ENCODE data around the gene SDC1. TPM values are rescaled to one million over a fixed set of nuclear protein-coding genes. Genes with fewer than 3 reads are reported as not detected.
"Not testable (repeated sequence)": the region's sequence is repeated elsewhere in the genome, so short reads cannot be mapped to it uniquely, and the experiment has no call there.

SDC1 gene
- polyA plus RNA-seq, 4 donors = 36.9 to 89.9 (median 58.3) TPM

GRCh38 chr2:20234597-20234996 lies 9.7 kb upstream of the SDC1 start:
- H3K4me1 ChIP-seq (ENCODE audit: control insufficient read depth in 3 of 3, insufficient read depth in 2 of 3, low read depth in 1 of 3, low read length in 2 of 3); H3K9me3 ChIP-seq (ENCODE audit: control insufficient read depth in 2 of 2, insufficient read depth in 1 of 2, low read depth in 1 of 2, low read length in 1 of 2); DNase-seq; H3K27me3 ChIP-seq (ENCODE audit: control insufficient read depth in 3 of 3, insufficient read depth in 3 of 3, low read length in 3 of 3); H3K36me3 ChIP-seq (ENCODE audit: control insufficient read depth in 3 of 3, insufficient read depth in 2 of 3, low read depth in 1 of 3, low read length in 3 of 3); H3K4me3 ChIP-seq (ENCODE audit: low read depth in 1 of 3, low read length in 3 of 3); H3K27ac ChIP-seq (ENCODE audit: low read depth in 1 of 3, low read length in 2 of 3); FAIRE-seq: not testable (repeated sequence)
- 69 to 81% (median 76%) methylated on average over 2 of the region's 2 CpGs for WGBS, 3 donors

DNA sequence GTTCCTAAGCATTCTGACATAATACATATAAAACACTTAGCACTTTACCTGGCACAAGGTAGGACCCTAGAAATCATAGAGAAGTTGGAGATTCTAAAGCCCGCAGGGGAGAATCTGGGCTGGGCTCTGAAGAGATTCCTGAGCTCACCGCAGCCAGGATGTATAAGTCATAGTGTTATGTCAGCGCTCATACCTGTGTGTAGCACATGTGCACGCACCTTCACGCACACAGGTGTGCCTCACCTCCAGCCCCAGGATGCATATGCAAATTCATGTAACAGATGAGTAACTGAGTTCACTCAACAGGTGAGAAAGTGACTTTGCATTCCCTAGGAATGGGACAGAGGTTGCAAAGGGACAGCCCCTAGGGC lies 7.9 kb upstream of the SDC1 start:
- 90 to 95% (median 91%) methylated on average over 5 of the region's 5 CpGs for WGBS, 3 donors
- FAIRE-seq (no peak), DNase-seq (no peak)

GRCh38 chr2:20231598-20232026 lies 6.7 kb upstream of the SDC1 start:
- no peaks in the 10 kb centered on the region for H3K36me3 ChIP-seq (ENCODE audit: control insufficient read depth in 3 of 3, insufficient read depth in 2 of 3, low read depth in 1 of 3, low read length in 3 of 3)
- no peak overlapping the region for H3K4me3 ChIP-seq (ENCODE audit: low read depth in 1 of 3, low read length in 3 of 3)
- no peaks in the 10 kb centered on the region for H3K27me3 ChIP-seq (ENCODE audit: control insufficient read depth in 3 of 3, insufficient read depth in 3 of 3, low read length in 3 of 3)
- FAIRE-seq = no peak
- no peaks in the 10 kb centered on the region for H3K9me3 ChIP-seq (ENCODE audit: control insufficient read depth in 2 of 2, insufficient read depth in 1 of 2, low read depth in 1 of 2, low read length in 1 of 2)
- peak overlapping the region in 2 of 3 donors; percentile 84 to 87 for H3K27ac ChIP-seq (ENCODE audit: low read depth in 1 of 3, low read length in 2 of 3)
- WGBS, 3 donors = 11 to 54% (median 28%) methylated on average over 6 of the region's 6 CpGs
- peak; percentile 63 to 97 for DNase-seq
- H3K4me1 ChIP-seq (ENCODE audit: control insufficient read depth in 3 of 3, insufficient read depth in 2 of 3, low read depth in 1 of 3, low read length in 2 of 3) = no peaks in the 10 kb centered on the region

More for the DNA sequence above, 7.9 kb upstream of the SDC1 start:
- H3K36me3 ChIP-seq (ENCODE audit: control insufficient read depth in 3 of 3, insufficient read depth in 2 of 3, low read depth in 1 of 3, low read length in 3 of 3) = no peaks in the 10 kb centered on the region
- H3K27me3 ChIP-seq (ENCODE audit: control insufficient read depth in 3 of 3, insufficient read depth in 3 of 3, low read length in 3 of 3) = no peaks in the 10 kb centered on the region
- peak overlapping the region in 1 of 3 donors; percentile 31 for H3K27ac ChIP-seq (ENCODE audit: low read depth in 1 of 3, low read length in 2 of 3)
- no peak overlapping the region for H3K4me3 ChIP-seq (ENCODE audit: low read depth in 1 of 3, low read length in 3 of 3)
- H3K4me1 ChIP-seq (ENCODE audit: control insufficient read depth in 3 of 3, insufficient read depth in 2 of 3, low read depth in 1 of 3, low read length in 2 of 3) = no peaks in the 10 kb centered on the region
- peaks cover 0 to under 1% of the 10 kb centered on the region in 2 donors for H3K9me3 ChIP-seq (ENCODE audit: control insufficient read depth in 2 of 2, insufficient read depth in 1 of 2, low read depth in 1 of 2, low read length in 1 of 2)

DNA sequence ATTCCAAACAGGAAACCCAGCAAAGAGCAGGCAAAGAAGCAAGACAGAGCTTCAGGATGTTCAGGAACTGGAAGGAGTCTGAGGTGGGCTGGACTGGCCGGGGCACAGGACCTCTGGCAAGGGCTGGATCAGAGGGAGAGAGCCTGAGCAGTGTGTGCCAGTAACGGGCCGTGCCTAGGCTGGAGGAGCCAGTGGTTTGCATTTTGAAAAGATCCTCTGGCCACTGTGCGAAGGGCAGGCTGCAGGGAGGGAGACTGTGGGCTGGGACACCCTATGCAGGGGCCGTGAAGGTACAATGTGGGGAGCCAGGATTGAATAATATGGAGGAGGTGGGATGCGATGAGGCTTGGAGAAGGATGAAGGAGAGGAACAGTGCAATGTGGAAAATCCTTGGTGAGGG lies 6.2 kb upstream of the SDC1 start:
- Histone ChIP-seq H3K9me3 (ENCODE audit: control insufficient read depth in 2 of 2, insufficient read depth in 1 of 2, low read depth in 1 of 2, low read length in 1 of 2) (no peaks in the 10 kb centered on the region), H3K27me3 (ENCODE audit: control insufficient read depth in 3 of 3, insufficient read depth in 3 of 3, low read length in 3 of 3) (no peaks in the 10 kb centered on the region), H3K4me1 (ENCODE audit: control insufficient read depth in 3 of 3, insufficient read depth in 2 of 3, low read depth in 1 of 3, low read length in 2 of 3) (peaks cover 0 to 4% (median 0%) of the 10 kb centered on the region in 3 donors), H3K36me3 (ENCODE audit: control insufficient read depth in 3 of 3, insufficient read depth in 2 of 3, low read depth in 1 of 3, low read length in 3 of 3) (no peaks in the 10 kb centered on the region), H3K27ac (ENCODE audit: low read depth in 1 of 3, low read length in 2 of 3) (peak overlapping the region in 2 of 3 donors; percentile 84 to 87), H3K4me3 (ENCODE audit: low read depth in 1 of 3, low read length in 3 of 3) (no peak overlapping the region)
- no peak for FAIRE-seq
- 42 to 77% (median 44%) methylated on average over 6 of the region's 6 CpGs for WGBS, 3 donors
- no peak for DNase-seq

GRCh38 chr2:20230114-20230425 lies 5.1 kb upstream of the SDC1 start:
- WGBS, 3 donors = 85 to 95% (median 85%) methylated on average over 4 of the region's 4 CpGs
- Histone ChIP-seq H3K27ac (ENCODE audit: low read depth in 1 of 3, low read length in 2 of 3) (no peak overlapping the region), H3K36me3 (ENCODE audit: control insufficient read depth in 3 of 3, insufficient read depth in 2 of 3, low read depth in 1 of 3, low read length in 3 of 3) (no peaks in the 10 kb centered on the region), H3K4me1 (ENCODE audit: control insufficient read depth in 3 of 3, insufficient read depth in 2 of 3, low read depth in 1 of 3, low read length in 2 of 3) (peaks cover 0 to 11% (median 0%) of the 10 kb centered on the region in 3 donors), H3K27me3 (ENCODE audit: control insufficient read depth in 3 of 3, insufficient read depth in 3 of 3, low read length in 3 of 3) (no peaks in the 10 kb centered on the region), H3K4me3 (ENCODE audit: low read depth in 1 of 3, low read length in 3 of 3) (no peak overlapping the region), H3K9me3 (ENCODE audit: control insufficient read depth in 2 of 2, insufficient read depth in 1 of 2, low read depth in 1 of 2, low read length in 1 of 2) (no peaks in the 10 kb centered on the region)
- DNase-seq (no peak), FAIRE-seq (no peak)

GRCh38 chr2:20229322-20230113 lies 4.6 kb upstream of the SDC1 start:
- Histone ChIP-seq H3K36me3 (ENCODE audit: control insufficient read depth in 3 of 3, insufficient read depth in 2 of 3, low read depth in 1 of 3, low read length in 3 of 3) (no peaks in the 10 kb centered on the region), H3K4me1 (ENCODE audit: control insufficient read depth in 3 of 3, insufficient read depth in 2 of 3, low read depth in 1 of 3, low read length in 2 of 3) (peaks cover 0 to 11% (median 0%) of the 10 kb centered on the region in 3 donors), H3K27me3 (ENCODE audit: control insufficient read depth in 3 of 3, insufficient read depth in 3 of 3, low read length in 3 of 3) (no peaks in the 10 kb centered on the region), H3K27ac (ENCODE audit: low read depth in 1 of 3, low read length in 2 of 3) (no peak overlapping the region), H3K9me3 (ENCODE audit: control insufficient read depth in 2 of 2, insufficient read depth in 1 of 2, low read depth in 1 of 2, low read length in 1 of 2) (no peaks in the 10 kb centered on the region), H3K4me3 (ENCODE audit: low read depth in 1 of 3, low read length in 3 of 3) (no peak overlapping the region)
- no peak for DNase-seq
- no peak for FAIRE-seq
- WGBS, 3 donors = 81 to 87% (median 84%) methylated on average over 8 of the region's 8 CpGs

- FAIRE-seq (no peak), DNase-seq (no peak)
- no peaks in the 10 kb centered on the region for H3K27me3 ChIP-seq (ENCODE audit: control insufficient read depth in 3 of 3, insufficient read depth in 3 of 3, low read length in 3 of 3)
- H3K9me3 ChIP-seq (ENCODE audit: control insufficient read depth in 2 of 2, insufficient read depth in 1 of 2, low read depth in 1 of 2, low read length in 1 of 2) = no peaks in the 10 kb centered on the region
- WGBS, 3 donors = 92 to 96% (median 93%) methylated on average over 8 to 10 of the region's 10 CpGs
- H3K4me1 ChIP-seq (ENCODE audit: control insufficient read depth in 3 of 3, insufficient read depth in 2 of 3, low read depth in 1 of 3, low read length in 2 of 3) = peaks cover 0 to 12% (median 0%) of the 10 kb centered on the region in 3 donors
- H3K4me3 ChIP-seq (ENCODE audit: low read depth in 1 of 3, low read length in 3 of 3) = no peak overlapping the region
- peaks cover 0 to under 1% (median 0%) of the 10 kb centered on the region in 3 donors for H3K36me3 ChIP-seq (ENCODE audit: control insufficient read depth in 3 of 3, insufficient read depth in 2 of 3, low read depth in 1 of 3, low read length in 3 of 3)
- H3K27ac ChIP-seq (ENCODE audit: low read depth in 1 of 3, low read length in 2 of 3) = no peak overlapping the region
These were observed 3.1 kb upstream of the SDC1 start for GRCh38 chr2:20227894-20228505.

DNA sequence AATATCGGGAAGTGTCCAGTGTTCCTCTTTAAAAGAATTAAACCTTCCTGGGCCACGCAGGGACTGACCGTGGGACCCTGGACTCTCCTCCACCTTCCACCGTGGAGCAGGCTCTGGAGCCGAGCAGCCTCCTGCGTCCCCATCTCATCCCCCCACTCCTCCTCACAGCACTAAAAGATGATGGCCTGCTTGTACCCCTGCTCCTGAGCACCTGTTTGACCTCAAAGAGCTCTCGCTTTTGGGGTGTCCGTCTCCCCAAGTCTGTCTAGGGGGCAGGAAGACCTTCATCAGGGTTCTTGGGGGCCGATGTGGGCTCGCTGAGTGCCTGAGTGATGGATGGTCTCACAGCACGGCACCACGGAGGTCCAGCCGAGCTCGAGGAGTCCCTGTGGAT lies 1.2 kb upstream of the SDC1 start:
- Histone ChIP-seq H3K4me3 (ENCODE audit: low read depth in 1 of 3, low read length in 3 of 3) (peak overlapping the region in 1 of 3 donors; percentile 85), H3K4me1 (ENCODE audit: control insufficient read depth in 3 of 3, insufficient read depth in 2 of 3, low read depth in 1 of 3, low read length in 2 of 3) (peaks cover 0 to 30% (median 2%) of the 10 kb centered on the region in 3 donors), H3K9me3 (ENCODE audit: control insufficient read depth in 2 of 2, insufficient read depth in 1 of 2, low read depth in 1 of 2, low read length in 1 of 2) (no peaks in the 10 kb centered on the region), H3K27me3 (ENCODE audit: control insufficient read depth in 3 of 3, insufficient read depth in 3 of 3, low read length in 3 of 3) (no peaks in the 10 kb centered on the region), H3K27ac (ENCODE audit: low read depth in 1 of 3, low read length in 2 of 3) (peak overlapping the region; percentile 96 to 97 (median 97)), H3K36me3 (ENCODE audit: control insufficient read depth in 3 of 3, insufficient read depth in 2 of 3, low read depth in 1 of 3, low read length in 3 of 3) (peaks cover 0 to 11% (median 0%) of the 10 kb centered on the region in 3 donors)
- FAIRE-seq (no peak), DNase-seq (no peak)
- 74 to 87% (median 81%) methylated on average over 14 of the region's 14 CpGs for WGBS, 3 donors
